Liver (tissue), 9 donors: ENCODE data around the gene PTGDR. TPM values are rescaled to one million over a fixed set of nuclear protein-coding genes. Genes with fewer than 3 reads are reported as not detected.

Experiments
- DNase-seq: peaks from one replicate; pipeline ENCODE4 v3.0.0-alpha.2; 2017; ENCODE audit warnings: low spot score
- H3K27ac ChIP-seq, 2 donors: one replicate each; pipeline ENCODE4 v1.7.0; 2013; ENCODE audit warnings: inconsistent platforms in 2 of 2, low read length in 2 of 2, control low read depth in 1 of 2, low read depth in 1 of 2, mild to moderate bottlenecking in 1 of 2
- H3K27me3 ChIP-seq, 4 donors: one replicate each; pipeline versions ENCODE4 v1.6.1 to v1.7.0; 2013; ENCODE audit warnings: low read length in 3 of 4, inconsistent platforms in 1 of 4, mild to moderate bottlenecking in 1 of 4, moderate library complexity in 1 of 4; ENCODE audit not compliant: control insufficient read depth in 4 of 4, insufficient read depth in 4 of 4
- H3K36me3 ChIP-seq, 4 donors: one replicate each; pipeline versions ENCODE4 v1.6.1 to v1.7.0; 2013; ENCODE audit warnings: low read length in 3 of 4, mild to moderate bottlenecking in 3 of 4, low read depth in 1 of 4, moderate library complexity in 1 of 4; ENCODE audit not compliant: control insufficient read depth in 4 of 4, insufficient read depth in 3 of 4
- H3K4me1 ChIP-seq, 4 donors: one replicate each; pipeline versions ENCODE4 v1.6.1 to v1.7.0; 2013; ENCODE audit warnings: low read length in 3 of 4, mild to moderate bottlenecking in 3 of 4, moderate library complexity in 1 of 4; ENCODE audit not compliant: control insufficient read depth in 4 of 4, insufficient read depth in 4 of 4
- H3K4me3 ChIP-seq, 3 donors: one replicate each; pipeline versions ENCODE4 v1.6.1 to v1.7.0; 2013; ENCODE audit warnings: low read length in 3 of 3, control low read depth in 1 of 3, low read depth in 1 of 3, mild to moderate bottlenecking in 1 of 3
- H3K9ac ChIP-seq, 2 donors: one replicate each; pipeline ENCODE4 v1.7.0; 2013; ENCODE audit warnings: low read length in 2 of 2, mild to moderate bottlenecking in 2 of 2, moderate library complexity in 2 of 2, control low read depth in 1 of 2, low read depth in 1 of 2
- H3K9me3 ChIP-seq, 4 donors: one replicate each; pipeline versions ENCODE4 v1.6.1 to v1.7.0; 2013; ENCODE audit warnings: low read length in 3 of 4; ENCODE audit not compliant: control insufficient read depth in 4 of 4
- EGR1 ChIP-seq, 2 donors: IDR thresholded peaks; 2 replicates each; pipeline ENCODE4 v1.6.1; 2016 to 2018; ENCODE audit warnings: antibody characterized with exemption in 2 of 2, low read depth in 2 of 2
- FOXA1 ChIP-seq: IDR thresholded peaks from 2 replicates; pipeline ENCODE4 v1.6.1; 2016; ENCODE audit warnings: antibody characterized with exemption
- FOXA2 ChIP-seq: IDR thresholded peaks from 2 replicates; pipeline ENCODE4 v1.6.1; 2016; ENCODE audit warnings: antibody characterized with exemption
- GABPA ChIP-seq, 2 donors: IDR thresholded peaks in 1 of 2; conservative IDR thresholded peaks in 1 of 2; 2 replicates each; pipeline ENCODE4 v1.6.1; 2016; ENCODE audit warnings: antibody characterized with exemption in 2 of 2, mild to moderate bottlenecking in 1 of 2, moderate library complexity in 1 of 2
- HNF4A ChIP-seq, 2 donors: conservative IDR thresholded peaks; 2 replicates each; pipeline ENCODE4 v1.6.1; 2016; ENCODE audit warnings: antibody characterized with exemption in 2 of 2, mild to moderate bottlenecking in 2 of 2
- HNF4G ChIP-seq: IDR thresholded peaks from 2 replicates; pipeline ENCODE4 v1.6.1; 2016; ENCODE audit warnings: antibody characterized with exemption
- JUND ChIP-seq, 2 donors: IDR thresholded peaks; 2 replicates each; pipeline ENCODE4 v1.6.1; 2016; ENCODE audit warnings: antibody characterized with exemption in 2 of 2
- NR2F2 ChIP-seq: IDR thresholded peaks from 2 replicates; pipeline ENCODE4 v1.6.1; 2016; ENCODE audit warnings: antibody characterized with exemption
- RAD21 ChIP-seq, 2 donors: IDR thresholded peaks; 2 replicates each; pipeline ENCODE4 v1.6.1; 2016; ENCODE audit warnings: antibody characterized with exemption in 2 of 2, mild to moderate bottlenecking in 2 of 2
- RXRA ChIP-seq, 2 donors: IDR thresholded peaks; 2 replicates each; pipeline ENCODE4 v1.6.1; 2017 to 2018; ENCODE audit warnings: antibody characterized with exemption in 2 of 2, mild to moderate bottlenecking in 1 of 2
- SP1 ChIP-seq: IDR thresholded peaks from 2 replicates; pipeline ENCODE4 v1.6.1; 2018; ENCODE audit warnings: antibody characterized with exemption, mild to moderate bottlenecking
- TAF1 ChIP-seq: conservative IDR thresholded peaks from 2 replicates; pipeline ENCODE4 v1.6.1; 2016; ENCODE audit warnings: antibody characterized with exemption, mild to moderate bottlenecking
- YY1 ChIP-seq: IDR thresholded peaks from 2 replicates; pipeline ENCODE4 v1.6.1; 2016; ENCODE audit warnings: antibody characterized with exemption, mild to moderate bottlenecking
- WGBS: extraction: QIAGEN DNeasy Blood & Tissue Kit; methylation state at CpG from one replicate; pipeline ENCODE4 v1.1.7; 2013; 5-methylcytosine and 5-hydroxymethylcytosine counted together
- polyA plus RNA-seq, 2 donors: library from polyadenylated mRNA; stranded (reverse) in 1 of 2; unstranded in 1 of 2; fragments of 200-250 nt in 1 of 2; fragments of >200 nt in 1 of 2; fragmentation: Nextera tagmentation in 1 of 2; extraction: Ambion mirVana in 1 of 2; gene quantifications; one replicate each; pipeline versions ENCODE4 v1.2.1 to v1.2.3, GENCODE V29; 2013 to 2015
- total RNA-seq, 2 donors: library from RNA; depleted of rRNA; stranded (reverse); fragments of >200 nt; gene quantifications; one replicate each; pipeline ENCODE4 v1.2.3, GENCODE V29; 2014
- TF ChIP-seq, protein P1 (sequence below): IDR thresholded peaks from 2 replicates; pipeline ENCODE4 v1.6.1; 2016; ENCODE audit warnings: antibody characterized with exemption
- TF ChIP-seq, protein P2 (sequence below): IDR thresholded peaks from 2 replicates; pipeline ENCODE4 v1.6.1; 2016; ENCODE audit warnings: antibody characterized with exemption
- TF ChIP-seq, protein P3 (sequence below): fragments of 150-350 bp; IDR thresholded peaks from 2 replicates; pipeline ENCODE4 v1.5.1; 2017; ENCODE audit warnings: improper control_type of control experiment, low read depth, low read length; ENCODE audit not compliant: missing input control
- TF ChIP-seq, protein P4 (sequence below): IDR thresholded peaks from 2 replicates; pipeline ENCODE4 v1.6.1; 2016; ENCODE audit warnings: antibody characterized with exemption
- TF ChIP-seq, protein P5 (sequence below): IDR thresholded peaks from 2 replicates; pipeline ENCODE4 v1.6.1; 2016; ENCODE audit warnings: antibody characterized with exemption, mild to moderate bottlenecking
- donor health status: healthy.
- donor health status: healthy.
- donor health status: healthy.
- donor health status: healthy.
- donor health status: healthy.

Gene PTGDR
- total and polyA plus RNA-seq, 4 donors = 0.14 to 1.4 (median 0.44) TPM

DNA sequence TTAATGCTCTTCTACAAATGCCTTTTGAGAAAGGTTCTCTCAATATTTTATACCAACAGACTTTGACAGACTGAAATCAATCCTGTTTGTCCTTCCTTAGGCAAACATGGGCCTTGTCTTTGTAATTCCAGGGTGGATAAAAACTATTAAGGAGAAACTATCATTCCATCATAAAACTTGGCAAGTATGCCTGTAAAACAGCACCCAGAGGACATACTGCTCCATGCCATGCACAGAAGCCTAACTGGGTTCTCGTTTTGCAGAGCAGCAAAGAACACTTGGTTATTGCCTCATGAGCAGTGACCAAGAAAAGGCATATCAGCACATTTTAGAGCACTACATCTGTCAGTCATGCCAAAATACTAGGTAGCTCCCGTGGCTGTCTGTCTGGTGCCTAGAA lies 33.8 kb upstream of the PTGDR start:
- Histone ChIP-seq H3K9ac (no peak overlapping the region), H3K27ac (no peak overlapping the region), H3K4me3 (no peak overlapping the region), H3K36me3 (no peaks in the 10 kb centered on the region), H3K27me3 (no peaks in the 10 kb centered on the region), H3K4me1 (no peaks in the 10 kb centered on the region), H3K9me3 (no peaks in the 10 kb centered on the region)
- TF ChIP-seq JUND (IDR thresholded peaks at IDR 0.05) (no peak), NR2F2 (no peak), FOXA1 (no peak), RXRA (IDR thresholded peaks at IDR 0.05) (no peak), FOXA2 (no peak), GABPA (IDR thresholded peaks at IDR 0.05 in 1 of 2, conservative IDR thresholded peaks at IDR 0.05 in 1 of 2) (no peak), SP1 (no peak), TAF1 (no peak), HNF4G (no peak)
- TF ChIP-seq, protein P1, sequence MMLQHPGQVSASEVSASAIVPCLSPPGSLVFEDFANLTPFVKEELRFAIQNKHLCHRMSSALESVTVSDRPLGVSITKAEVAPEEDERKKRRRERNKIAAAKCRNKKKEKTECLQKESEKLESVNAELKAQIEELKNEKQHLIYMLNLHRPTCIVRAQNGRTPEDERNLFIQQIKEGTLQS = no peak
- TF ChIP-seq, protein P2, sequence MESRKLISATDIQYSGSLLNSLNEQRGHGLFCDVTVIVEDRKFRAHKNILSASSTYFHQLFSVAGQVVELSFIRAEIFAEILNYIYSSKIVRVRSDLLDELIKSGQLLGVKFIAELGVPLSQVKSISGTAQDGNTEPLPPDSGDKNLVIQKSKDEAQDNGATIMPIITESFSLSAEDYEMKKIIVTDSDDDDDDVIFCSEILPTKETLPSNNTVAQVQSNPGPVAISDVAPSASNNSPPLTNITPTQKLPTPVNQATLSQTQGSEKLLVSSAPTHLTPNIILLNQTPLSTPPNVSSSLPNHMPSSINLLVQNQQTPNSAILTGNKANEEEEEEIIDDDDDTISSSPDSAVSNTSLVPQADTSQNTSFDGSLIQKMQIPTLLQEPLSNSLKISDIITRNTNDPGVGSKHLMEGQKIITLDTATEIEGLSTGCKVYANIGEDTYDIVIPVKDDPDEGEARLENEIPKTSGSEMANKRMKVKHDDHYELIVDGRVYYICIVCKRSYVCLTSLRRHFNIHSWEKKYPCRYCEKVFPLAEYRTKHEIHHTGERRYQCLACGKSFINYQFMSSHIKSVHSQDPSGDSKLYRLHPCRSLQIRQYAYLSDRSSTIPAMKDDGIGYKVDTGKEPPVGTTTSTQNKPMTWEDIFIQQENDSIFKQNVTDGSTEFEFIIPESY = no peak
- no peak for DNase-seq
- WGBS = 53% methylated on average over 2 of the region's 2 CpGs

DNA sequence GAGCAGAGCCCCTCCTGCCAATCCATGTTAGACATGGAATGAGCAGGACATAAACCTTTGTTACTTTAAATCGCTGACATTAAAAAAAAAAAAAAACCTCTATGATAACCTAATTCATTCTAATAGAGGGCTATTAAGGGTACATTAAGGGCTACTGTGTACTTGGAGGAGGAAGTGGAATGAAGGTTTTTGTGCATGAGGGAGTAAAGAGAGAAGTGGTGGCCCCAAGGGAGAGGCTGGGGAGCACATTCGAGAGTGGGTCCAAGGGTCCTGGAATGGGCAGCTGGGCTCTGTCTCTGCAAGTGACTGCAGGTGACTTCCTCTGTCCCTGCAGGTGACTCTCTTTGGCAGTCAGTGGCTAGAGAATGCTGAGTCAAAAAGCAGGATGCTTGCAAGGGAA lies 32.1 kb upstream of the PTGDR start:
- Histone ChIP-seq H3K4me1 (no peaks in the 10 kb centered on the region), H3K4me3 (no peak overlapping the region), H3K9me3 (no peaks in the 10 kb centered on the region), H3K27ac (no peak overlapping the region), H3K9ac (no peak overlapping the region), H3K27me3 (no peaks in the 10 kb centered on the region), H3K36me3 (no peaks in the 10 kb centered on the region)
- DNase-seq = no peak
- TF ChIP-seq, protein P3, sequence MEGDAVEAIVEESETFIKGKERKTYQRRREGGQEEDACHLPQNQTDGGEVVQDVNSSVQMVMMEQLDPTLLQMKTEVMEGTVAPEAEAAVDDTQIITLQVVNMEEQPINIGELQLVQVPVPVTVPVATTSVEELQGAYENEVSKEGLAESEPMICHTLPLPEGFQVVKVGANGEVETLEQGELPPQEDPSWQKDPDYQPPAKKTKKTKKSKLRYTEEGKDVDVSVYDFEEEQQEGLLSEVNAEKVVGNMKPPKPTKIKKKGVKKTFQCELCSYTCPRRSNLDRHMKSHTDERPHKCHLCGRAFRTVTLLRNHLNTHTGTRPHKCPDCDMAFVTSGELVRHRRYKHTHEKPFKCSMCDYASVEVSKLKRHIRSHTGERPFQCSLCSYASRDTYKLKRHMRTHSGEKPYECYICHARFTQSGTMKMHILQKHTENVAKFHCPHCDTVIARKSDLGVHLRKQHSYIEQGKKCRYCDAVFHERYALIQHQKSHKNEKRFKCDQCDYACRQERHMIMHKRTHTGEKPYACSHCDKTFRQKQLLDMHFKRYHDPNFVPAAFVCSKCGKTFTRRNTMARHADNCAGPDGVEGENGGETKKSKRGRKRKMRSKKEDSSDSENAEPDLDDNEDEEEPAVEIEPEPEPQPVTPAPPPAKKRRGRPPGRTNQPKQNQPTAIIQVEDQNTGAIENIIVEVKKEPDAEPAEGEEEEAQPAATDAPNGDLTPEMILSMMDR = no peak
- TF ChIP-seq HNF4G (no peak), RXRA (IDR thresholded peaks at IDR 0.05) (no peak), SP1 (no peak), YY1 (no peak), FOXA2 (no peak), FOXA1 (no peak), HNF4A (conservative IDR thresholded peaks at IDR 0.05) (no peak), TAF1 (no peak), JUND (IDR thresholded peaks at IDR 0.05) (no peak), EGR1 (IDR thresholded peaks at IDR 0.05; ENCODE audit: low read depth in 2 of 2) (no peak), NR2F2 (no peak), GABPA (IDR thresholded peaks at IDR 0.05 in 1 of 2, conservative IDR thresholded peaks at IDR 0.05 in 1 of 2) (no peak), RAD21 (IDR thresholded peaks at IDR 0.05) (no peak)
- TF ChIP-seq, protein P2 = no peak
- TF ChIP-seq, protein P1 = no peak
- TF ChIP-seq, protein P4, sequence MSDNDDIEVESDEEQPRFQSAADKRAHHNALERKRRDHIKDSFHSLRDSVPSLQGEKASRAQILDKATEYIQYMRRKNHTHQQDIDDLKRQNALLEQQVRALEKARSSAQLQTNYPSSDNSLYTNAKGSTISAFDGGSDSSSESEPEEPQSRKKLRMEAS = no peak
- TF ChIP-seq, protein P5, sequence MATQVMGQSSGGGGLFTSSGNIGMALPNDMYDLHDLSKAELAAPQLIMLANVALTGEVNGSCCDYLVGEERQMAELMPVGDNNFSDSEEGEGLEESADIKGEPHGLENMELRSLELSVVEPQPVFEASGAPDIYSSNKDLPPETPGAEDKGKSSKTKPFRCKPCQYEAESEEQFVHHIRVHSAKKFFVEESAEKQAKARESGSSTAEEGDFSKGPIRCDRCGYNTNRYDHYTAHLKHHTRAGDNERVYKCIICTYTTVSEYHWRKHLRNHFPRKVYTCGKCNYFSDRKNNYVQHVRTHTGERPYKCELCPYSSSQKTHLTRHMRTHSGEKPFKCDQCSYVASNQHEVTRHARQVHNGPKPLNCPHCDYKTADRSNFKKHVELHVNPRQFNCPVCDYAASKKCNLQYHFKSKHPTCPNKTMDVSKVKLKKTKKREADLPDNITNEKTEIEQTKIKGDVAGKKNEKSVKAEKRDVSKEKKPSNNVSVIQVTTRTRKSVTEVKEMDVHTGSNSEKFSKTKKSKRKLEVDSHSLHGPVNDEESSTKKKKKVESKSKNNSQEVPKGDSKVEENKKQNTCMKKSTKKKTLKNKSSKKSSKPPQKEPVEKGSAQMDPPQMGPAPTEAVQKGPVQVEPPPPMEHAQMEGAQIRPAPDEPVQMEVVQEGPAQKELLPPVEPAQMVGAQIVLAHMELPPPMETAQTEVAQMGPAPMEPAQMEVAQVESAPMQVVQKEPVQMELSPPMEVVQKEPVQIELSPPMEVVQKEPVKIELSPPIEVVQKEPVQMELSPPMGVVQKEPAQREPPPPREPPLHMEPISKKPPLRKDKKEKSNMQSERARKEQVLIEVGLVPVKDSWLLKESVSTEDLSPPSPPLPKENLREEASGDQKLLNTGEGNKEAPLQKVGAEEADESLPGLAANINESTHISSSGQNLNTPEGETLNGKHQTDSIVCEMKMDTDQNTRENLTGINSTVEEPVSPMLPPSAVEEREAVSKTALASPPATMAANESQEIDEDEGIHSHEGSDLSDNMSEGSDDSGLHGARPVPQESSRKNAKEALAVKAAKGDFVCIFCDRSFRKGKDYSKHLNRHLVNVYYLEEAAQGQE = no peak
- 69% methylated on average over 2 of the region's 2 CpGs for WGBS
